Measurements from ENCODE around the gene KCTD20. TPM values are rescaled to one million over a fixed set of nuclear protein-coding genes. Genes with fewer than 3 reads are reported as not detected.

KCTD20 gene
- total and polyA plus RNA-seq, 10 of the 15 experiments (the other 5 are each of a cell fraction or from before 2014, with no cell fraction given), result 18.1 to 77.0 (median 50.5) TPM

- Histone ChIP-seq H3K79me2 (ENCODE audit: control insufficient read depth, insufficient read depth, low read length) (peaks cover 26% of the 10 kb centered on the region), H3K27me3 (replicated peaks in 1 of 2; ENCODE audit: control insufficient read depth in 2 of 2, insufficient read depth in 2 of 2, low read length in 1 of 2) (no peaks in the 10 kb centered on the region), H3K4me2 (ENCODE audit: control insufficient read depth, insufficient read depth) (no peak overlapping the region), H3K27ac (ENCODE audit: control insufficient read depth, insufficient read depth) (no peak overlapping the region), H3K4me3 (no peak overlapping the region), H3K36me3 (ENCODE audit: control insufficient read depth in 2 of 2, insufficient read depth in 2 of 2, low read length in 1 of 2) (peaks cover 0 to 6% of the 10 kb centered on the region in 2 experiments; a peak in 1 of 4 replicates), H3K9me3 (replicated peaks; ENCODE audit: control insufficient read depth, insufficient read depth, low read length) (no peaks in the 10 kb centered on the region), H3K9ac (ENCODE audit: control insufficient read depth, insufficient read depth, low read length) (no peak overlapping the region), H3K4me1 (ENCODE audit: control insufficient read depth, insufficient read depth, low read length) (no peaks in the 10 kb centered on the region), H4K20me1 (ENCODE audit: control insufficient read depth, insufficient read depth) (no peaks in the 10 kb centered on the region), H2AFZ (ENCODE audit: control insufficient read depth, low read depth, low read length) (no peak overlapping the region)
- ChIA-PET POLR2A (interaction anchor here (0.7 to 1.6 kb wide), 3 partner anchors 12 to 568 kb away, joined by 3 to 7 read pairs (median 6); no protein-coding TSS in a partner anchor), RAD21 (ENCODE audit: unreplicated experiment) (interaction anchor here (0.5 kb wide), 1 partner anchor 10 kb away, joined by 3 read pairs; no protein-coding TSS in a partner anchor), CTCF (interaction anchor here (0.9 to 1.9 kb wide), 4 partner anchors 10 to 124 kb away, joined by 3 to 6 read pairs (median 4); no protein-coding TSS in a partner anchor), SMC1A (ENCODE audit: uncharacterized antibody, unreplicated experiment) (interaction anchor here (0.8 to 1.2 kb wide), 2 partner anchors 22 to 168 kb away, joined by 3 read pairs; no protein-coding TSS in a partner anchor)
- FAIRE-seq (no peak), DNase-seq (ENCODE audit: low read depth, low spot score) (no peak), ATAC-seq (no peak)
- WGBS (ENCODE audit: insufficient coverage, insufficient replicate concordance, low lambda C conversion rate, missing lambda C conversion rate), result 97% methylated on average over 3 of the region's 3 CpGs
- no peak for TF ChIP-seq CEBPB (IDR thresholded peaks at IDR 0.05; ENCODE audit: borderline replicate concordance in 1 of 2, low read depth in 2 of 2, low read length in 2 of 2)
- TF ChIP-seq ATF2 (IDR thresholded peaks at IDR 0.05; ENCODE audit: low read length), result no peak
- no peak for TF ChIP-seq ZNF24 (IDR thresholded peaks at IDR 0.05)
- no peak for TF ChIP-seq IRF4 (IDR thresholded peaks at IDR 0.05; ENCODE audit: low read depth, low read length)
- TF ChIP-seq GATAD2B (conservative IDR thresholded peaks at IDR 0.05; ENCODE audit: low read depth), result no peak
- no peak for TF ChIP-seq RFX5 (IDR thresholded peaks at IDR 0.05; ENCODE audit: low read depth, low read length)
- no peak for TF ChIP-seq CBX3 (IDR thresholded peaks at IDR 0.05; ENCODE audit: borderline replicate concordance, low read depth)
- TF ChIP-seq POLR2AphosphoS2 (IDR thresholded peaks at IDR 0.05; ENCODE audit: low read depth, low read length), result no peak
- TF ChIP-seq WRNIP1 (IDR thresholded peaks at IDR 0.05; ENCODE audit: borderline replicate concordance, low read depth, low read length), result no peak
- TF ChIP-seq GABPA (IDR thresholded peaks at IDR 0.05; ENCODE audit: low read depth), result no peak
- no peak for TF ChIP-seq E2F4 (IDR thresholded peaks at IDR 0.05; ENCODE audit: low read depth, low read length)
- TF ChIP-seq, protein P1, sequence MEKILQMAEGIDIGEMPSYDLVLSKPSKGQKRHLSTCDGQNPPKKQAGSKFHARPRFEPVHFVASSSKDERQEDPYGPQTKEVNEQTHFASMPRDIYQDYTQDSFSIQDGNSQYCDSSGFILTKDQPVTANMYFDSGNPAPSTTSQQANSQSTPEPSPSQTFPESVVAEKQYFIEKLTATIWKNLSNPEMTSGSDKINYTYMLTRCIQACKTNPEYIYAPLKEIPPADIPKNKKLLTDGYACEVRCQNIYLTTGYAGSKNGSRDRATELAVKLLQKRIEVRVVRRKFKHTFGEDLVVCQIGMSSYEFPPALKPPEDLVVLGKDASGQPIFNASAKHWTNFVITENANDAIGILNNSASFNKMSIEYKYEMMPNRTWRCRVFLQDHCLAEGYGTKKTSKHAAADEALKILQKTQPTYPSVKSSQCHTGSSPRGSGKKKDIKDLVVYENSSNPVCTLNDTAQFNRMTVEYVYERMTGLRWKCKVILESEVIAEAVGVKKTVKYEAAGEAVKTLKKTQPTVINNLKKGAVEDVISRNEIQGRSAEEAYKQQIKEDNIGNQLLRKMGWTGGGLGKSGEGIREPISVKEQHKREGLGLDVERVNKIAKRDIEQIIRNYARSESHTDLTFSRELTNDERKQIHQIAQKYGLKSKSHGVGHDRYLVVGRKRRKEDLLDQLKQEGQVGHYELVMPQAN (conservative IDR thresholded peaks at IDR 0.05), result no peak
- no peak for TF ChIP-seq LARP7 (IDR thresholded peaks at IDR 0.05)
- TF ChIP-seq POLR2A (IDR thresholded peaks at IDR 0.05; ENCODE audit: low read depth, low read length), result no peak
- TF ChIP-seq STAT1 (conservative IDR thresholded peaks at IDR 0.05), result no peak
- no peak for TF ChIP-seq IKZF1 (conservative IDR thresholded peaks at IDR 0.05)
- TF ChIP-seq, protein P2, sequence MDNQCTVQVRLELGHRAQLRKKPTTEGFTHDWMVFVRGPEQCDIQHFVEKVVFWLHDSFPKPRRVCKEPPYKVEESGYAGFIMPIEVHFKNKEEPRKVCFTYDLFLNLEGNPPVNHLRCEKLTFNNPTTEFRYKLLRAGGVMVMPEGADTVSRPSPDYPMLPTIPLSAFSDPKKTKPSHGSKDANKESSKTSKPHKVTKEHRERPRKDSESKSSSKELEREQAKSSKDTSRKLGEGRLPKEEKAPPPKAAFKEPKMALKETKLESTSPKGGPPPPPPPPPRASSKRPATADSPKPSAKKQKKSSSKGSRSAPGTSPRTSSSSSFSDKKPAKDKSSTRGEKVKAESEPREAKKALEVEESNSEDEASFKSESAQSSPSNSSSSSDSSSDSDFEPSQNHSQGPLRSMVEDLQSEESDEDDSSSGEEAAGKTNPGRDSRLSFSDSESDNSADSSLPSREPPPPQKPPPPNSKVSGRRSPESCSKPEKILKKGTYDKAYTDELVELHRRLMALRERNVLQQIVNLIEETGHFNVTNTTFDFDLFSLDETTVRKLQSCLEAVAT (IDR thresholded peaks at IDR 0.05), result no peak
- no peak for TF ChIP-seq NFIC (IDR thresholded peaks at IDR 0.05; ENCODE audit: low read depth, low read length)
- no peak for TF ChIP-seq ZNF274 (IDR thresholded peaks at IDR 0.05; ENCODE audit: insufficient read depth, insufficient read length)
- BruUV-seq (replicated peaks), result no TSS peak
- in situ Hi-C loops (cut with MboI) (no loop called here), intact Hi-C loops (cut with micrococcal nuclease; ENCODE audit: unreplicated experiment) (no loop called here)
Measured at GRCh38 chr6:36455486-36456027, 12.8 kb downstream of the KCTD20 start.
